ENCODE results near the gene SYT8.

DNA sequence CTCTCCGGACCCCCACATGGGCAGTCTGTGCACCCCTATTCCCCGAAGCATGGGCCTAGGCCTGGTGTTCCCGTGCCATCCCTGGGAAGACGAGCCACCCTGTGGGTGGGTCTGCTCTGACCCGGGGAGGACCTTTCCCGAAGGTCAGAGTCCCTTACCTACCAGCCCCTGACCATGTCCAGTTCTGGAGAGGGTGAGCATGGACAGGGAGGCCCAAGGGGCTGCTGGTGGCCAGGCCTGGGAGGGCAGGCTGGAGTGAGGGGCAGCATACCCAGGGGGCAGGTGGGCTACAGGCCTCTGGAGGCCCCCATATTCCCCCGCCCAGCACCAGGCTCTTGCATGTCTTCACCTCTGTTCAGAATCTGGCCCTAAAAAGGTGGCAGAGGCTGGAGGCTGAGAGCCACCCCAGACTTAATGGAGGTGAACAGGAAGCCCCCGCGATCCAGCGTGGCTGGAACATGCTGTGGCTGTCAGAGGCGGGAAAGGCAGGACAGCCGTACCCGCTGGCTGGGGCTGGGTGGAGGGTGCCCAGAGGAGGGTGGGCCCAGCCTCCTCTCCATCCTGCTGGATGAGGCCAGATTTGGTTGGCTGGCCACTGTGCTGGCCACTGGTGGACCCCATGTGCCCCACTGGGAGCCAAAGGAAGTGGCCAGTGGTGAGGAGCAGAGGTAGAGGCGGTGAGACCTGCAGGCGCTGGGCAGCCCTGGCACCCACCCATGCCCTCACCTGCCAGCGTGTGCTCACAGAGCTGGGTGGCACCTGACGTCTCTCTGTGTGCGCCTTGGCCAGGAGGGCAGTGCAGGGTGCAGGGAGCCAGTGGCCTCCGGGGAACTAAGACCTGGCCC is 11.2 kb upstream of the SYT8 start:
- TF ChIP-seq, protein P1, sequence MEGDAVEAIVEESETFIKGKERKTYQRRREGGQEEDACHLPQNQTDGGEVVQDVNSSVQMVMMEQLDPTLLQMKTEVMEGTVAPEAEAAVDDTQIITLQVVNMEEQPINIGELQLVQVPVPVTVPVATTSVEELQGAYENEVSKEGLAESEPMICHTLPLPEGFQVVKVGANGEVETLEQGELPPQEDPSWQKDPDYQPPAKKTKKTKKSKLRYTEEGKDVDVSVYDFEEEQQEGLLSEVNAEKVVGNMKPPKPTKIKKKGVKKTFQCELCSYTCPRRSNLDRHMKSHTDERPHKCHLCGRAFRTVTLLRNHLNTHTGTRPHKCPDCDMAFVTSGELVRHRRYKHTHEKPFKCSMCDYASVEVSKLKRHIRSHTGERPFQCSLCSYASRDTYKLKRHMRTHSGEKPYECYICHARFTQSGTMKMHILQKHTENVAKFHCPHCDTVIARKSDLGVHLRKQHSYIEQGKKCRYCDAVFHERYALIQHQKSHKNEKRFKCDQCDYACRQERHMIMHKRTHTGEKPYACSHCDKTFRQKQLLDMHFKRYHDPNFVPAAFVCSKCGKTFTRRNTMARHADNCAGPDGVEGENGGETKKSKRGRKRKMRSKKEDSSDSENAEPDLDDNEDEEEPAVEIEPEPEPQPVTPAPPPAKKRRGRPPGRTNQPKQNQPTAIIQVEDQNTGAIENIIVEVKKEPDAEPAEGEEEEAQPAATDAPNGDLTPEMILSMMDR (IDR thresholded peaks at IDR 0.05 in 2 of 3, conservative IDR thresholded peaks at IDR 0.05 in 1 of 3; ENCODE audit: borderline replicate concordance in 1 of 3, insufficient read depth in 1 of 3, low read depth in 2 of 3, low read length in 2 of 3), result no peak
- TF ChIP-seq ZNF274 (IDR thresholded peaks at IDR 0.05; ENCODE audit: low read depth, low read length), result no peak
